Measurements from ENCODE around the gene RUNX3. TPM values are rescaled to one million over a fixed set of nuclear protein-coding genes. Genes with fewer than 3 reads are reported as not detected.
A peak's percentile ranks its signal among the peaks of the same experiment; 100 is the strongest.

RUNX3 gene
- total RNA-seq, 1 experiment from 2014 or later: 3.7 TPM

- ATAC-seq (no peak), DNase-seq (no peak)
- POLR2A ChIA-PET (ENCODE audit: unreplicated experiment): no interaction called here
- H3K27ac ChIP-seq (ENCODE audit: low read length): no peak overlapping the region
- CTCF ChIA-PET: no interaction called here
- H4K20me1 ChIP-seq (ENCODE audit: low read length): no peaks in the 10 kb centered on the region
- H2AFZ ChIP-seq (ENCODE audit: low read length): no peak overlapping the region
- H3K27me3 ChIP-seq (ENCODE audit: low read length): no peaks in the 10 kb centered on the region
- no peaks in the 10 kb centered on the region for H3K9me3 ChIP-seq (ENCODE audit: low read length)
- no peaks in the 10 kb centered on the region for H3K4me1 ChIP-seq (ENCODE audit: insufficient read depth, low read length)
- intact Hi-C loops (cut with micrococcal nuclease): no loop called here
- BruUV-seq (replicated peaks): no TSS peak
- H3K79me2 ChIP-seq (ENCODE audit: low read length): no peaks in the 10 kb centered on the region
- no peak overlapping the region for H3K4me3 ChIP-seq (ENCODE audit: low read length)
- TF ChIP-seq CTCF (conservative IDR thresholded peaks at IDR 0.05; ENCODE audit: low read depth, low read length) (no peak), EZH2phosphoT487 (IDR thresholded peaks at IDR 0.05; ENCODE audit: borderline replicate concordance, low read length) (no peak), EZH2 (IDR thresholded peaks at IDR 0.05; ENCODE audit: low read length, unreplicated experiment) (no peak)
- no peaks in the 10 kb centered on the region for H3K36me3 ChIP-seq (ENCODE audit: low read depth, low read length)
- H3F3A ChIP-seq (ENCODE audit: low read length, unreplicated experiment): no peaks in the 10 kb centered on the region
- H3K9me2 ChIP-seq (replicated peaks; ENCODE audit: low read length): no peaks in the 10 kb centered on the region
- no peak overlapping the region for H3K4me2 ChIP-seq (ENCODE audit: low read length)
- H3K9ac ChIP-seq (ENCODE audit: low read length): no peak overlapping the region
These were observed 39.2 kb downstream of the RUNX3 start for GRCh38 chr1:24890887-24891286.

DNA sequence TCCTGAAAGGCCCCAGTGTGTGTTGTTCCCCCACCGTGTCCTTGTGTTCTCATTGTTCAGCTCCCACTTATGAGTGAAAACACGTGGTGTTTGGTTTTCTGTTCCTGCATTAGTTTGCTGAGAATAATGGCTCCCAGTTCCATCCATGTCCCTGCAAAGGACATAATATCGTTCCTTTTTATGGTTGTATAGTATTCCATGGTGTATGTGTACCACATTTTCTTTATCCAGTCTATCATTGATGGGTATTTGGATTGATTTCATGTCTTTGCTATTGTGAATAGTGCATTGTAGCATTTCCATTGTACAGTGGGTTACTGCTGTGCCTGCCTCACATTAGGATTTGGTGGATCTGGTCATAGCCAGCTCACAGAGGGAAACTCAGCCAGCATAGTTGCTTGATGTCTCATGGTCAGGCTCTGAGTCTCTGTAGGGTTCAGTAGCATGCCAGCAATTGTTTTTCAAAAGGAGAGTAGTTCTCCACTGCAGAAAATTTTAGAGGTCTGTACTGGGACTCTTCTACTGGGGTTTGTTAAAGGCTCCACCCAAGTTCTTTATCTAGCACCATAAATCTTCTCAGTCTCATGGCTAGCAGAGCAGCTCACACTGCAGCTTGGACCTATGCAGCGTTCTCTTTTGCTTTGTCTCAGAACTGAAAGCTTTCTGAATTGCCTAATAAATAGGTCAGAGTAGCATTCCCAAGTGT lies 41.0 kb downstream of the RUNX3 start:
- POLR2A ChIA-PET (ENCODE audit: unreplicated experiment): no interaction called here
- BruUV-seq (replicated peaks): no TSS peak
- H3K9me2 ChIP-seq (replicated peaks; ENCODE audit: low read length): no peaks in the 10 kb centered on the region
- ATAC-seq (no peak), DNase-seq (peak; percentile 30)
- H3K27me3 ChIP-seq (ENCODE audit: low read length): peaks cover 1% of the 10 kb centered on the region; the same call in 1 of the 2 replicates
- H3F3A ChIP-seq (ENCODE audit: low read length, unreplicated experiment): no peaks in the 10 kb centered on the region
- TF ChIP-seq CTCF (conservative IDR thresholded peaks at IDR 0.05; ENCODE audit: low read depth, low read length) (no peak), EZH2 (IDR thresholded peaks at IDR 0.05; ENCODE audit: low read length, unreplicated experiment) (no peak), EZH2phosphoT487 (IDR thresholded peaks at IDR 0.05; ENCODE audit: borderline replicate concordance, low read length) (no peak)
- H4K20me1 ChIP-seq (ENCODE audit: low read length): no peaks in the 10 kb centered on the region
- H3K4me2 ChIP-seq (ENCODE audit: low read length): no peak overlapping the region
- H3K9me3 ChIP-seq (ENCODE audit: low read length): no peaks in the 10 kb centered on the region
- H3K9ac ChIP-seq (ENCODE audit: low read length): no peak overlapping the region
- no peaks in the 10 kb centered on the region for H3K79me2 ChIP-seq (ENCODE audit: low read length)
- no peak overlapping the region for H2AFZ ChIP-seq (ENCODE audit: low read length)
- no peaks in the 10 kb centered on the region for H3K4me1 ChIP-seq (ENCODE audit: insufficient read depth, low read length)
- intact Hi-C loops (cut with micrococcal nuclease): no loop called here
- no peak overlapping the region for H3K4me3 ChIP-seq (ENCODE audit: low read length)
- no peaks in the 10 kb centered on the region for H3K36me3 ChIP-seq (ENCODE audit: low read depth, low read length)
- CTCF ChIA-PET: no interaction called here
- H3K27ac ChIP-seq (ENCODE audit: low read length): no peak overlapping the region
